ENCODE data around the gene MIER2.

DNA sequence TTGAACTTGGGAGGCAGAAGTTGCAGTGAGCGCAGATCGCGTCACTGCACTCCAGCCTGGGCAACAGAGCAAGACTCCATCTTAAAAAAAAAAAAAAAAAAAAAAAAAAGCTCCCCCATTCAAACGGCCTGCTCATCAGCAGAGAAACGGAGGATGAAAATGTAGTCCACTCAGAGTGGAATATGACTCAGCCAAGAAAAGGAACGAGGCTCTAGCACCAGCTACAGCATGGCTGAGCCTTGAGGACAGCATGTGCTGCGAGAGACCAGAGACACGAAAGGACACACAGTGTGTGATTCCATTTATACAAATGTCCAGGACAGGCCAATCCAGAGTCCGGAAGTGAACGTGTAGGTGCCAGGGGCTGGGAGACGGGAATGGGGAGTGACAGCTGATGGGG lies 18.1 kb upstream of the MIER2 start:
- TF ChIP-seq, protein P1, sequence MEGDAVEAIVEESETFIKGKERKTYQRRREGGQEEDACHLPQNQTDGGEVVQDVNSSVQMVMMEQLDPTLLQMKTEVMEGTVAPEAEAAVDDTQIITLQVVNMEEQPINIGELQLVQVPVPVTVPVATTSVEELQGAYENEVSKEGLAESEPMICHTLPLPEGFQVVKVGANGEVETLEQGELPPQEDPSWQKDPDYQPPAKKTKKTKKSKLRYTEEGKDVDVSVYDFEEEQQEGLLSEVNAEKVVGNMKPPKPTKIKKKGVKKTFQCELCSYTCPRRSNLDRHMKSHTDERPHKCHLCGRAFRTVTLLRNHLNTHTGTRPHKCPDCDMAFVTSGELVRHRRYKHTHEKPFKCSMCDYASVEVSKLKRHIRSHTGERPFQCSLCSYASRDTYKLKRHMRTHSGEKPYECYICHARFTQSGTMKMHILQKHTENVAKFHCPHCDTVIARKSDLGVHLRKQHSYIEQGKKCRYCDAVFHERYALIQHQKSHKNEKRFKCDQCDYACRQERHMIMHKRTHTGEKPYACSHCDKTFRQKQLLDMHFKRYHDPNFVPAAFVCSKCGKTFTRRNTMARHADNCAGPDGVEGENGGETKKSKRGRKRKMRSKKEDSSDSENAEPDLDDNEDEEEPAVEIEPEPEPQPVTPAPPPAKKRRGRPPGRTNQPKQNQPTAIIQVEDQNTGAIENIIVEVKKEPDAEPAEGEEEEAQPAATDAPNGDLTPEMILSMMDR (IDR thresholded peaks at IDR 0.05; ENCODE audit: low read length): no peak
- TF ChIP-seq EZH2phosphoT487 (IDR thresholded peaks at IDR 0.05; ENCODE audit: low read length) (no peak), EZH2 (optimal IDR thresholded peaks at IDR 0.05; ENCODE audit: low read depth, low read length) (no peak)

Data from MM.1S (cell line).